Prostate gland (tissue), 2 donors: Measurements from ENCODE around the gene NDUFS2. TPM values are rescaled to one million over a fixed set of nuclear protein-coding genes. Genes with fewer than 3 reads are reported as not detected.

ENCODE experiments used
- DNase-seq: peaks from one replicate; pipeline ENCODE4 v3.0.0-alpha.2; 2019; ENCODE audit warnings: low spot score
- H3K27ac ChIP-seq, 2 donors: fragments of 200-600 bp; sonication (generic); 2 replicates each; pipeline ENCODE4 v1.5.1; 2017 to 2019
- H3K27me3 ChIP-seq: fragments of 200-600 bp; sonication (generic); replicated peaks from 2 replicates; pipeline ENCODE4 v1.5.1; 2019; ENCODE audit not compliant: insufficient read depth
- H3K36me3 ChIP-seq, 2 donors: fragments of 200-600 bp; sonication (generic); 1 replicate in 1 of 2; 2 replicates in 1 of 2; pipeline versions ENCODE4 v1.5.1 to v1.8.1; 2017 to 2019
- H3K4me1 ChIP-seq: fragments of 200-600 bp; sonication (generic); replicated peaks from 2 replicates; pipeline ENCODE4 v1.5.1; 2019
- H3K4me3 ChIP-seq, 2 donors: fragments of 200-600 bp; sonication (generic); 2 replicates each; pipeline ENCODE4 v1.5.1; 2017 to 2019
- H3K9me3 ChIP-seq: fragments of 200-600 bp; sonication (generic); 2 replicates; pipeline ENCODE4 v1.5.1; 2017
- POLR2A ChIP-seq: fragments of 450-650 bp; IDR thresholded peaks from one replicate; pipeline ENCODE4 v1.6.1; 2016; ENCODE audit warnings: antibody characterized with exemption, mild to moderate bottlenecking
- POLR2AphosphoS5 ChIP-seq: sonication (generic); formaldehyde crosslinking; IDR thresholded peaks from one replicate; pipeline ENCODE4 v1.6.1; 2017; ENCODE audit warnings: antibody characterized with exemption
- WGBS: methylation state at CpG from one replicate; pipeline ENCODE4 v1.1.5; 2018; 5-methylcytosine and 5-hydroxymethylcytosine counted together
- intact Hi-C: fragments of 100-400 bp; cut with DNase I; formaldehyde crosslinking; loops from one replicate; pipeline ENCODE4 v1.14.2; 2022
- total RNA-seq, 2 donors: library from RNA; depleted of rRNA; stranded (reverse); fragments of >200 nt; gene quantifications; one replicate each; pipeline ENCODE4 v1.1.0, GENCODE V29; 2016
- TF ChIP-seq, protein P1 (sequence below), 4 experiments: fragments of 200-600 bp in 2 of 4; fragments of 450-650 bp in 2 of 4; sonication (generic) in 2 of 4; IDR thresholded peaks; 1 replicate in 3 of 4; 2 replicates in 1 of 4; pipeline ENCODE4 v1.5.1; 2016 to 2019; ENCODE audit warnings: antibody characterized with exemption in 4 of 4, mild to moderate bottlenecking in 2 of 4, moderate library complexity in 2 of 4

Gene NDUFS2
- total RNA-seq, 2 donors from 2014 or later: 108 to 111 TPM

- intact Hi-C loops: no loop called here
- Histone ChIP-seq H3K4me1 (no peaks in the 10 kb centered on the region), H3K4me3 (no peak overlapping the region), H3K9me3 (no peaks in the 10 kb centered on the region), H3K27me3 (no peaks in the 10 kb centered on the region), H3K27ac (peak overlapping the region; percentile 45 to 59), H3K36me3 (no peaks in the 10 kb centered on the region)
- 74% methylated on average over 27 of the region's 27 CpGs for WGBS
- no peak for DNase-seq
- TF ChIP-seq POLR2AphosphoS5 (no peak), POLR2A (no peak)
- TF ChIP-seq, protein P1, sequence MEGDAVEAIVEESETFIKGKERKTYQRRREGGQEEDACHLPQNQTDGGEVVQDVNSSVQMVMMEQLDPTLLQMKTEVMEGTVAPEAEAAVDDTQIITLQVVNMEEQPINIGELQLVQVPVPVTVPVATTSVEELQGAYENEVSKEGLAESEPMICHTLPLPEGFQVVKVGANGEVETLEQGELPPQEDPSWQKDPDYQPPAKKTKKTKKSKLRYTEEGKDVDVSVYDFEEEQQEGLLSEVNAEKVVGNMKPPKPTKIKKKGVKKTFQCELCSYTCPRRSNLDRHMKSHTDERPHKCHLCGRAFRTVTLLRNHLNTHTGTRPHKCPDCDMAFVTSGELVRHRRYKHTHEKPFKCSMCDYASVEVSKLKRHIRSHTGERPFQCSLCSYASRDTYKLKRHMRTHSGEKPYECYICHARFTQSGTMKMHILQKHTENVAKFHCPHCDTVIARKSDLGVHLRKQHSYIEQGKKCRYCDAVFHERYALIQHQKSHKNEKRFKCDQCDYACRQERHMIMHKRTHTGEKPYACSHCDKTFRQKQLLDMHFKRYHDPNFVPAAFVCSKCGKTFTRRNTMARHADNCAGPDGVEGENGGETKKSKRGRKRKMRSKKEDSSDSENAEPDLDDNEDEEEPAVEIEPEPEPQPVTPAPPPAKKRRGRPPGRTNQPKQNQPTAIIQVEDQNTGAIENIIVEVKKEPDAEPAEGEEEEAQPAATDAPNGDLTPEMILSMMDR (IDR thresholded peaks at IDR 0.05): no peak
Observed at GRCh38 chr1:161196521-161197451, 5.4 kb upstream of the NDUFS2 start.

GRCh38 chr1:161197560-161198193 lies 4.5 kb upstream of the NDUFS2 start:
- 73% methylated on average over 11 of the region's 11 CpGs for WGBS
- intact Hi-C loops: no loop called here
- Histone ChIP-seq H3K36me3 (no peaks in the 10 kb centered on the region), H3K9me3 (no peaks in the 10 kb centered on the region), H3K4me3 (peak overlapping the region in 1 of 2 donors; percentile 11), H3K4me1 (no peaks in the 10 kb centered on the region), H3K27ac (peak overlapping the region; percentile 45 to 59), H3K27me3 (no peaks in the 10 kb centered on the region)
- no peak for DNase-seq
- TF ChIP-seq POLR2AphosphoS5 (no peak), POLR2A (no peak)
- TF ChIP-seq, protein P1 (IDR thresholded peaks at IDR 0.05): no peak

DNA sequence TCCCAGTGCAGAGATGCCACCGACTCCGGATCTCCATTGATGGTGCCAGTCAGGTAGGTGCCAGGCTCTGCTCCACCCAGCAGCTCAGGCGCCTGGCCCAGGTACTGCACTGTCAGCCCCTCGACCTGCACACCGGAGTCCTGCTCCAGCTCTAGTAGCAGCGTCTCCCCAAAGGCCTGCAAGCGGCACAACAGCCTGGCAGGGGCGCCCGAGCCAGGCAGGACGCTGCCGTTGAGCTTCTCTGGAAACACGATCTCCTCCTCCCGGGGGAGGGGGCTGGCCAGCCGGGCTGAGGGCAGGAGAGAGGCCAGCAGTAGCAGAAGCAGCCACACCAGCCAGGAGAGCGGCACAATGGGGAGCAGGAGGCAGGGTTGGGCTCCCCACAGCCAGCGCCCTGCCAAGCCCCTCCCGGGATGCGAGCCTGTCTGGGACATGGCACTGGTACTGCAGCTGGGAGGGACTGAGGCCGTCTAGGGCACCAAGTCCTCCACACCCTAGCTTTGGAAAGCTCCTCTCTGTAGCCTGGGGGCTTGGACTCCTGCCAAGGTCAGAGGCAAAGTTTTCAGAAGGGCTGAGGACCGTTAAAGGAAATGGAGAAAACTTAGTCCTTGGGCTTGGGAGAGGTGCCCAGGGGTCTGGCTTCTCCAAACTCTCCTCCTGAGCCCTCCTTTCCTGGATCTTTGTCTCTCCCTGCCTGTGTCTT lies 3.8 kb upstream of the NDUFS2 start:
- intact Hi-C loops: no loop called here
- DNase-seq: no peak

GRCh38 chr1:161198897-161199431 lies 3.2 kb upstream of the NDUFS2 start, which contains the start of gene ADAMTS4:
TSS of gene ADAMTS4 (minus strand) at chr1:161199054. CDS start at chr1:161198627, 427 bp downstream.
- Histone ChIP-seq H3K4me3 (peak within 1 kb of the TSS in 1 of 2 donors; percentile 11), H3K27me3 (no peaks in the 10 kb centered on the region), H3K9me3 (no peaks in the 10 kb centered on the region), H3K27ac (peak within 1 kb of the TSS; percentile 45 to 96), H3K36me3 (no peaks in the 10 kb centered on the region), H3K4me1 (no peaks in the 10 kb centered on the region)
- TF ChIP-seq POLR2A: peak; percentile 18
- TF ChIP-seq POLR2AphosphoS5: no peak
- WGBS: 48% methylated on average over 11 of the region's 11 CpGs
- intact Hi-C loops: no loop called here
- DNase-seq: no peak

More for the DNA sequence above, 3.8 kb upstream of the NDUFS2 start:
- 26% methylated on average over 20 of the region's 20 CpGs for WGBS
- Histone ChIP-seq H3K27me3 (no peaks in the 10 kb centered on the region), H3K36me3 (no peaks in the 10 kb centered on the region), H3K27ac (peak overlapping the region; percentile 33 to 59), H3K4me3 (peak overlapping the region in 1 of 2 donors; percentile 11), H3K9me3 (no peaks in the 10 kb centered on the region), H3K4me1 (no peaks in the 10 kb centered on the region)
- no peak for TF ChIP-seq POLR2A

DNA sequence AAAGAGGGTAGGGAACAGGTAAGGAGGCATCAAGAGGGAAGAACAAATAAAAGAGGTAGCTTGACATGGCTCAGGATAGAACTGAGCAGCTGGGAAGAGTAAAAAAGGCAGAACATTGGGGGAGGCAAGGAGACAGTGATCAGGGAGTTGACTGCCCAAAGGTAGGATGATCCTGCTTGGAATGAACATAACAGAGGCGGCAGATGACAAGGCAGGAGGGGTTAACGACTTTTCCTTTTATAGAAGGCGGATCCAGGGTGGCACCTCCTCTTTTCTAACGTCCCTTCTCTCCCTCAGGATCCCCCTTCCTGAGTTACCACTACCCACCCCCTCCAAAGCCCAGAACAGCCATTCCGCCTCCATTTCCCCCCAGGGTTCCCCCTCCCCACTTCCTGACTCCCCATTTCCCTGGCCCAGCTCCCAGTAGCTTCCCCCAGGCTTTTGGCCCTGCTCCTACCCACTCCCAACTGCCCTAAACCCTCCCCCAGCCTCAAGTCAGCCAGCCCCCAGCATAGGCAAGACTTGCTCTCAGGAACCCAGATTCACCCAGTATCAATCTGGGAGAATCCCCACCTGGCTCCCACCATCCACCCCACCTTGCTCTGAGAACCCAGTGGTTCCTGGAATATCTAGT lies 2.5 kb upstream of the NDUFS2 start:
- WGBS: 57% methylated on average over 5 of the region's 5 CpGs
- H3K9me3 ChIP-seq: no peaks in the 10 kb centered on the region
- H3K27me3 ChIP-seq: no peaks in the 10 kb centered on the region
- no peak overlapping the region for H3K4me3 ChIP-seq
- intact Hi-C loops: loop anchor here (5.0 kb wide), 2 partner anchors 113 to 188 kb away; partner anchors contain the start of gene SDHC
- DNase-seq: no peak
- H3K36me3 ChIP-seq: no peaks in the 10 kb centered on the region
- H3K4me1 ChIP-seq: no peaks in the 10 kb centered on the region
- TF ChIP-seq POLR2A (no peak), POLR2AphosphoS5 (no peak)
- TF ChIP-seq, protein P1 (IDR thresholded peaks at IDR 0.05): no peak
- H3K27ac ChIP-seq: peak overlapping the region; percentile 33 to 96
